Activated CD4-positive, CD25-positive, alpha-beta regulatory T cell treated with anti-CD3 and anti-CD28 coated beads, Interleukin-2, amount 50 U/mL, for 24 hours (primary cell): ENCODE results near the gene ANKH.

ENCODE experiments used
- ATAC-seq, 2 donors: fragments of 150-1000 bp; cut with Tn5 transposase; one replicate each; pipeline ENCODE4 v1.10.0; 2021; ENCODE audit warnings: mild to moderate bottlenecking in 1 of 2, moderate library complexity in 1 of 2

The ANKH gene

GRCh38 chr5:14757850-14758249 is 113.7 kb downstream of the ANKH start:
- ATAC-seq: no peak

DNA sequence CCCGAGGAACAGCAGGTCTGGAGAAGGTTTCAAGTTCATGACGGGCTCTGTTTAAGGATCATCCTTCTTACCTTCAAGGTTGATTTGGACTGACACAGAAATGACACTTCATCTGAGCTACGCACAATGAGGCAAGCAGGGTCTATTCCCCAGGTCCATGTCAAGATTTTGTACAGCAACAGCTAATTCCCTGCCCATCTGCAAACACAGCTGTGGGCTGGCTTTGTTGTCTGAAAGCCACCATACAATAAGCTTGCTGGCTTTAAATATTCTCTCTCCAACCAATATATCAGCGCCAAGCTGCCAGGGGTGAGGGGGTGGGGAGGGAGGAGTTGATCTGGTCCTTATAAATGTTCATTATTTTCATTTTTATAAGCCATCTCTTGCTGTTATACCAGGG is 115.1 kb downstream of the ANKH start:
- ATAC-seq: no peak

- no peak for ATAC-seq
Measured at GRCh38 chr5:14753947-14754346, 117.6 kb downstream of the ANKH start.

GRCh38 chr5:14753292-14753691 is 118.3 kb downstream of the ANKH start:
- ATAC-seq: no peak

DNA sequence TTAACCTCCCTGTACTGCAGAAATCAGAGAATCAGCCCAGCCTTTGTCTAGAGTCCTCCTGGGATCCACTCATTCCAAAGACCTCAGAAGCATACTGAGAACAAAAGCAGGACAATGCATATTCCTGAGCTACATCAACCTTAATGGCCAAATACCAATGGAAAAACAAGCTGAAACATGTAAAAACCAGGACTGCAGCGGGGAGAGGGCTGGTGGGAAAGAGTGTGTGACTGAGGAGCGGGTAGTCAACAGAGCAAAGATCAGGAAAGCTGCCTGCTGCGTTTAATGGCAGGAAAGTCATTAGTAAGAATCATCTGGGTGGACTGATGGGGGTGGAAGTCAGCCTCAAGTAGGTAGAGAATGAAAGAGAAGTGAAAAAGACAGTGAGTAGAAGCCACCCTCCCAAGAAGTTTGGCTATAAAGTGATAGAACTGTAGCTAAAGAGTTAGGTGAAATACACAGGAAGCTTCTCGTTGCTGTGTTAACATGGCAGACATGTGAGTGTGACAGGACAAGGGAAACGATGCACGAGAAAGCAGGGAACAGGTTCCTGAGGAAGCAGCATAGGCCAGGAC is 119.0 kb downstream of the ANKH start:
- ATAC-seq: no peak

- no peak for ATAC-seq
Measured at GRCh38 chr5:14750712-14751111, 120.9 kb downstream of the ANKH start.

GRCh38 chr5:14749579-14750101 is 121.9 kb downstream of the ANKH start:
- ATAC-seq: no peak

- ATAC-seq: no peak
Measured at GRCh38 chr5:14748180-14748900, 123.2 kb downstream of the ANKH start.

DNA sequence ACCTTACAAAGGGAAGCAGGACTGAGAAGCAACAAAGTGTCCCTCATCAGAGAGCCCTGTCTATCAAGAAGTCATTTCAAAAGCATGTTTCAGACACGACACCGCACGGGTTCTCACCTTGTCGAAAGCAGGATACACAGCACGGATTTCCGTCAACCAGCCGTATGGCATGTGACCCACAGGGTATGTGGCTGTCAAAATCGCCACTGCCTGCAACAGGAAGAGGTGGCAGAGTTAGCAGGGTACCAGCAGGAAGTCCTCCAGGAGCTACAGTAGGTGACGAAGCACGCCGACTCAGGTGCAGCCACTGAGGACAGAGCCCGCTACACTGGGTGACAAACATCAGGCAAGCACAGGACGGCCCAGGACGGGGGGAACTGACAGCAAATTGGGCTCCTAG is 125.8 kb downstream of the ANKH start:
- peak; percentile 41 to 43 for ATAC-seq

GRCh38 chr5:14745188-14745563 is 126.4 kb downstream of the ANKH start:
- ATAC-seq: no peak

- no peak for ATAC-seq
Measured at GRCh38 chr5:14744296-14745187, 127.0 kb downstream of the ANKH start.

GRCh38 chr5:14743601-14744295 is 127.8 kb downstream of the ANKH start:
- no peak for ATAC-seq

DNA sequence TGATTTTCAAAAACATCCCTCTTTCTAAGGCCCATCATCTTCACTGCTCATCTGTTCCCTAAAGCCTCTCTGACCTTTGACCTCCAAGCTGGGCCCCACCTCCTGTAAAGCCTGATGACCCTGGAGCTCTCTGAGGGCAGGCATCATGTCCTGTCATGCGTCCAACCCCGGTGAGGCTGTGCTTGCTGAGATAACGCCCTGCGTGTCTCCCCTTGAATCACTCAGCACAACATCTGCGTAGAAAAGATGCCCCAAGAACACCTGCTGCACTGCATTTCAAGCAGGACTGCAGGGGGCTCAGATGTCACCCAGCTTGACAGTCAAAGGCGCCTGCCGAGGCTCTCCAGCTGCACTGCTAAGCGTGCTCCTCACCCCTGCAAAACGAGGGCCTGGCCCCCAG is 129.1 kb downstream of the ANKH start:
- ATAC-seq: no peak

DNA sequence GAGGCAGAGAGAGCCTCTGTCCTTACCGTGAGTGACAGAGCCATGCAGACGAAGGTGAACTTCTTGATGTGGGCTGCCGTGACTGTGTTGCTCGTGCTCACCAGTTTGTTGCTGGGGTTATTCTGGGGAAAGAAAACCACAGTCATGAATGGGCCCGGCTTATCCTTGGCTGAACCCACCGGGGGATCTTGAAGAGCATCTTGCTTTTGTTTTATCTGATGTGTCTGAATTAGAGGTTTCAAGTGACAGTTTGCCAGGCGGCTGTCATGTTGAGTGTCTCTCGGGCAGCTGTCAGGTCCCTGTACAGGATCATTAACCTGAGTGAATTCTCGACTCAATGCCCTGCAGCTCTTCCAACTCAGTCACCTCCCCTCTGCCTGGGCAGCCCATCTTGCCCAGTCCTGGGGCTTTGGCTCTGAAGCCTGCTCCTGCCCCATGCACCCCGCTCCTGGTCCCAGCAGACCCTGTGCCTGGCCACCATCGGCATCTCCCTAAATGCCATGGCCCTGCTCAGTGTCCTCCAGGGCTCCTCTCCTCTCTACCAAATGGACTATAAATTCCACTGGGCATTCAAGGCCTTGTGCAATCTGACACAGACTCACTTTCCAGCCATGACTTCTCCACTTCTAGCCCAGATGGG is 129.7 kb downstream of the ANKH start:
- ATAC-seq: no peak

- no peak for ATAC-seq
Measured at GRCh38 chr5:14741131-14741530, 130.4 kb downstream of the ANKH start.

- ATAC-seq: no peak
Measured at GRCh38 chr5:14739981-14740380, 131.6 kb downstream of the ANKH start.

GRCh38 chr5:14739538-14739937 is 132.0 kb downstream of the ANKH start:
- no peak for ATAC-seq

GRCh38 chr5:14738050-14738449 is 133.5 kb downstream of the ANKH start:
- ATAC-seq: no peak

- no peak for ATAC-seq
Measured at GRCh38 chr5:14737291-14737690, 134.3 kb downstream of the ANKH start.

DNA sequence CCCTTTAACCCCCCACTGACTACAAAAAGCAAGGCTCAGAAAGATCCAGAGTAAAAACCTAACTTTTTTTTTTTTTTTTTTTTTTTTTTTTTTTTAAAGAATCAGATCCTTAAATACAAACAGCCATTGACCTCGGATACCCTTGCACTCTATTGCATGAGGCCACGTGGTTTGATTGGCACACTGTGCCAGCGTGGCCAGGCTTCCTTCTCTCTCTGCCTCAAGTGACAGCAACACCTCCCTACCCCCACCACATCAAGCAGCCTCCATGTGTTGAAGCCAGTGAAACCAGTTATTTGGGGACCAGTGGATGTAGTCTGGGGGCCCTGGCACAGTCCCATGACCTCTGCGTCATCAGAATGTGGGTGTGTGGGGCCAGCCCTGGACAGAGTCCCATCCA is 135.6 kb downstream of the ANKH start:
- ATAC-seq: no peak

DNA sequence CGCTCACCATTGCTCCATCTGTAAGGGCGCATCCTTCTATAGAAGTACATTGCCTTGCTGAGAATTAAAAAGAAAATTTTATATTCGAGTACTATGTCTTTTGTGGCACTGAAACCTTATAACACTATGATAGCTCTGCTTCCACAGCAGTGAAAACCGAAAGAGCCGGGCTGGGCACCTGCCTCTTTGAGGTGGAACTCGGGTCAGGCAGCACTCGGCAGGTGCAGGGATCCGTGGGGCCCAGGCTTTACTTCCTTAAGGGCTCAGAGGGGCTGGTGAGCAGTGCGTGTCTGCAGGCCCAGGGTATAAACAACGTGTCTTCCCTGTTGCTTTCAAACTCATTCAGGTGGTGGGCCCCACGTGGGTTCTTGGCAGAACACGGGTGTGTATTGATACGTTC is 137.2 kb downstream of the ANKH start:
- ATAC-seq: no peak

DNA sequence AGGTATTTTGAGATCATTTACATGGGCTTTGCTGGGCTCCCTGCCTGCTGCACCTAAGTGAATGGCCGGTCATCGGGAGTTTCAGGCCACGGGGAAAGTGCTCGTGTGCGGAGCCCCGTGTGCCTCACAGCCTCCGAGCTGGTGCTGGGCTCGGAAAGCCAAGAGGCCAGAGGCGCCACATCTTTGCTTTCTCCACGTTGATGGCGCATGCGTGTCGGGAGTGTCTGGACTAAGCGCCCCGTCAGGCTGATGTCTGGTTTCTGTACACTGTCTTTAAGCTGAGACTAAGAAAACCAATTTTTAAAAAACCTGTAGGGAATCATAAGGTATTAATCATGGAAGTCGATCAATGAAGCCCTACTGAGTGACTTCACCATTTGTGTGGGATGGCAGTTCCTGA is 137.9 kb downstream of the ANKH start:
- no peak for ATAC-seq
